NB4 (cell line): Measurements from ENCODE around the gene SCART1.
A peak's percentile ranks its signal among the peaks of the same experiment; 100 is the strongest.
"Not testable (repeated sequence)": the region's sequence is repeated elsewhere in the genome, so short reads cannot be mapped to it uniquely, and the experiment has no call there.

Source experiments
- TF ChIP-seq, protein P1 (sequence below): IDR thresholded peaks from 2 replicates; pipeline ENCODE4 v1.6.1; 2011; ENCODE audit warnings: low read depth, low read length
- TF ChIP-seq, protein P2 (sequence below): IDR thresholded peaks from one replicate; pipeline ENCODE4 v1.5.1; 2012; ENCODE audit warnings: low read depth, low read length

DNA sequence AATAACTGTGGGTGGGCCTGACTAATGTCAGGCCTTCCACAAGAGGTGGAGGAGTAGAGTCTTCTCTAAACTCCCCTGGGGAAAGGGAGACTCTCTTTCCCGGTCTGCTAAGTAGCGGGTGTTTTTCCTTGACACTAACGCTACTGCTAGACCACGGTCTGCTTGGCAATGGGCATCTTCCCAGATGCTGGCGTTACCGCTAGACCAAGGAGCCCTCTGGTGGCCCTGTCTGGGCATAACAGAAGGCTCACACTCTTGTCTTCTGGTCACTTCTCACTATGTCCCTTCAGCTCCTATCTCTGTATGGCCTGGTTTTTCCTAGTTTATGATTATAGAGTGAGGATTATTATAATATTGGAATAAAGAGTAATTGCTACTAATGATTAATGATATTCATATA is 43.6 kb downstream of the SCART1 start:
- TF ChIP-seq, protein P1, sequence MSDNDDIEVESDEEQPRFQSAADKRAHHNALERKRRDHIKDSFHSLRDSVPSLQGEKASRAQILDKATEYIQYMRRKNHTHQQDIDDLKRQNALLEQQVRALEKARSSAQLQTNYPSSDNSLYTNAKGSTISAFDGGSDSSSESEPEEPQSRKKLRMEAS: not testable (repeated sequence)
- TF ChIP-seq, protein P2, sequence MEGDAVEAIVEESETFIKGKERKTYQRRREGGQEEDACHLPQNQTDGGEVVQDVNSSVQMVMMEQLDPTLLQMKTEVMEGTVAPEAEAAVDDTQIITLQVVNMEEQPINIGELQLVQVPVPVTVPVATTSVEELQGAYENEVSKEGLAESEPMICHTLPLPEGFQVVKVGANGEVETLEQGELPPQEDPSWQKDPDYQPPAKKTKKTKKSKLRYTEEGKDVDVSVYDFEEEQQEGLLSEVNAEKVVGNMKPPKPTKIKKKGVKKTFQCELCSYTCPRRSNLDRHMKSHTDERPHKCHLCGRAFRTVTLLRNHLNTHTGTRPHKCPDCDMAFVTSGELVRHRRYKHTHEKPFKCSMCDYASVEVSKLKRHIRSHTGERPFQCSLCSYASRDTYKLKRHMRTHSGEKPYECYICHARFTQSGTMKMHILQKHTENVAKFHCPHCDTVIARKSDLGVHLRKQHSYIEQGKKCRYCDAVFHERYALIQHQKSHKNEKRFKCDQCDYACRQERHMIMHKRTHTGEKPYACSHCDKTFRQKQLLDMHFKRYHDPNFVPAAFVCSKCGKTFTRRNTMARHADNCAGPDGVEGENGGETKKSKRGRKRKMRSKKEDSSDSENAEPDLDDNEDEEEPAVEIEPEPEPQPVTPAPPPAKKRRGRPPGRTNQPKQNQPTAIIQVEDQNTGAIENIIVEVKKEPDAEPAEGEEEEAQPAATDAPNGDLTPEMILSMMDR: peak; percentile 22
